ENCODE measurements around the gene ARSD. TPM values are rescaled to one million over a fixed set of nuclear protein-coding genes. Genes with fewer than 3 reads are reported as not detected.

Gene ARSD
- total RNA-seq, 1 experiment from 2014 or later: 10.3 TPM

DNA sequence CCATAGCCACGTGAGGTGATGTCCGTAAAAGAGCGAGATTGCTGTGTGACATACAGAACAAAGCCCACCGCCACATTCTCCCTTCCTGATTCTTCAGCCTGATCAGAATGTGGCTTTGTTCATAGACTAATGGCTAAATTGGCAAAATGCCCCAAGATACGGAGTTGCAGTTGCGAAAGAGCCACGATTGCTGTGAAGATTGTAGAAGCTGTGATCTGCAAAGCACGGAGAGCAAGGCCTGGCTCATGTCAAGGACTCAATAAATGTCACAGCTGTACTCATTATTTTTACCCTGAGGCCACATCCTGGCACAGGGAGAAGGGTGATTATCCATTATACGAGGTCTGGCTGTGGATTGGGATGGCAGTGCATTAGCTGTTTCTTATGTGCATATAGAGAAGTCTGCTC, 34.2 kb downstream of the ARSD start:
- no peak overlapping the region for H3K27ac ChIP-seq (ENCODE audit: insufficient read length, low read depth, low read length)
- Mint-ChIP-seq H3K27me3 (ENCODE audit: low read depth) (no peaks in the 10 kb centered on the region), H3K4me3 (no peak overlapping the region), H3K27ac (peak overlapping the region in 1 of 3 experiments; percentile 37; a peak in 1 of 7 replicates), H3K4me1 (peaks cover 59 to 63% of the 10 kb centered on the region in 2 experiments), H3K9me3 (no peaks in the 10 kb centered on the region), H3K36me3 (ENCODE audit: insufficient read depth in 1 of 3, low read depth in 3 of 3) (peaks cover 3 to 11% (median 11%) of the 10 kb centered on the region in 3 experiments; a peak in 5 of 7 replicates)
- H4K91ac ChIP-seq (ENCODE audit: insufficient read length, low read depth, low read length): no peak overlapping the region
- peaks cover 4% of the 10 kb centered on the region for H3K23me2 ChIP-seq (ENCODE audit: insufficient read length, low read depth, low read length, poor library complexity, severe bottlenecking)
- H3K18ac ChIP-seq (ENCODE audit: insufficient read length, low read depth, low read length): no peak overlapping the region
- no peak for DNase-seq
- no peak overlapping the region for H2AFZ ChIP-seq (ENCODE audit: low read length)
- H3K79me1 ChIP-seq (ENCODE audit: insufficient read depth, low read depth, low read length, poor library complexity, severe bottlenecking): no peaks in the 10 kb centered on the region
- H3K79me2 ChIP-seq (ENCODE audit: insufficient read depth, low read length): no peaks in the 10 kb centered on the region
- no peak overlapping the region for H3K4me2 ChIP-seq (ENCODE audit: insufficient read depth, insufficient read length, low read length)
- H2AK5ac ChIP-seq (ENCODE audit: insufficient read length, low read length): no peak overlapping the region
- H4K5ac ChIP-seq (ENCODE audit: insufficient read length, low read depth, low read length): no peak overlapping the region
- H3K27me3 ChIP-seq (ENCODE audit: insufficient read depth, low read length): no peaks in the 10 kb centered on the region
- no peak overlapping the region for H2BK5ac ChIP-seq (ENCODE audit: insufficient read length, low read length)
- no peak overlapping the region for H2BK12ac ChIP-seq (ENCODE audit: insufficient read length, low read depth, low read length)
- H2BK20ac ChIP-seq (ENCODE audit: low read depth, low read length, poor library complexity, severe bottlenecking): no peak overlapping the region
- peaks cover 22% of the 10 kb centered on the region; the same call in 1 of the 2 replicates for H3K4me1 ChIP-seq (ENCODE audit: insufficient read depth, low read length)
- H3K9me3 ChIP-seq (ENCODE audit: control insufficient read depth, low read depth, low read length): no peaks in the 10 kb centered on the region
- WGBS (ENCODE audit: extremely low coverage, insufficient read length, low lambda C conversion rate): no CpG with 5 or more reads among the region's 9 CpGs
- no peak overlapping the region for H3T11ph ChIP-seq (ENCODE audit: low read length)
- no peak overlapping the region for H2BK120ac ChIP-seq (ENCODE audit: low read depth, low read length, poor library complexity, severe bottlenecking)
- no peak overlapping the region for H3K9ac ChIP-seq (ENCODE audit: extremely low read depth, insufficient read length, low read length)
- no peak overlapping the region for H3K14ac ChIP-seq (ENCODE audit: insufficient read depth, low read length)
- H3K23ac ChIP-seq (ENCODE audit: insufficient read length, low read depth, low read length): no peak overlapping the region
- H4K8ac ChIP-seq (replicated peaks; ENCODE audit: insufficient read length, low read depth, low read length): no peak overlapping the region
- no peak overlapping the region for H2BK15ac ChIP-seq (ENCODE audit: low read depth, low read length)
- no peak overlapping the region for H3K4ac ChIP-seq (ENCODE audit: low read depth, low read length)
- H4K20me1 ChIP-seq (ENCODE audit: control insufficient read depth, insufficient read depth, insufficient read length): no peaks in the 10 kb centered on the region
- no peak overlapping the region for H3K56ac ChIP-seq (ENCODE audit: insufficient read length, low read depth, low read length)
- TF ChIP-seq, protein P1, sequence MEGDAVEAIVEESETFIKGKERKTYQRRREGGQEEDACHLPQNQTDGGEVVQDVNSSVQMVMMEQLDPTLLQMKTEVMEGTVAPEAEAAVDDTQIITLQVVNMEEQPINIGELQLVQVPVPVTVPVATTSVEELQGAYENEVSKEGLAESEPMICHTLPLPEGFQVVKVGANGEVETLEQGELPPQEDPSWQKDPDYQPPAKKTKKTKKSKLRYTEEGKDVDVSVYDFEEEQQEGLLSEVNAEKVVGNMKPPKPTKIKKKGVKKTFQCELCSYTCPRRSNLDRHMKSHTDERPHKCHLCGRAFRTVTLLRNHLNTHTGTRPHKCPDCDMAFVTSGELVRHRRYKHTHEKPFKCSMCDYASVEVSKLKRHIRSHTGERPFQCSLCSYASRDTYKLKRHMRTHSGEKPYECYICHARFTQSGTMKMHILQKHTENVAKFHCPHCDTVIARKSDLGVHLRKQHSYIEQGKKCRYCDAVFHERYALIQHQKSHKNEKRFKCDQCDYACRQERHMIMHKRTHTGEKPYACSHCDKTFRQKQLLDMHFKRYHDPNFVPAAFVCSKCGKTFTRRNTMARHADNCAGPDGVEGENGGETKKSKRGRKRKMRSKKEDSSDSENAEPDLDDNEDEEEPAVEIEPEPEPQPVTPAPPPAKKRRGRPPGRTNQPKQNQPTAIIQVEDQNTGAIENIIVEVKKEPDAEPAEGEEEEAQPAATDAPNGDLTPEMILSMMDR (conservative IDR thresholded peaks at IDR 0.05): no peak
